K562 (cell line): ENCODE results near the gene TESK1. TPM values are rescaled to one million over a fixed set of nuclear protein-coding genes. Genes with fewer than 3 reads are reported as not detected.

Experiments
- ATAC-seq: fragments of 200-7000 bp; cut with Tn5 transposase; 3 replicates; pipeline ENCODE4 v1.9.1; 2020; ENCODE audit warnings: moderate library complexity
- BruUV-seq: library from RNA; stranded (reverse); fragments of 400-500 nt; replicated peaks from 2 replicates; lab custom pipeline; 2021; lab: Mats Ljungman, UMichigan
- CTCF ChIA-PET: fragments of 300-600 bp; formaldehyde crosslinking; extraction: SDS; loops from one replicate; lab custom pipeline; 2021; ENCODE audit warnings: low intra/inter-chr PET ratio; lab: Yijun Ruan, JAX
- POLR2A ChIA-PET: fragments of 300-600, 350-650 bp; sonication (Branson Sonifier 250); formaldehyde crosslinking; extraction: SDS; loops from one replicate; lab custom pipeline; 2021; ENCODE audit warnings: antibody characterized with exemption, inconsistent platforms; lab: Yijun Ruan, JAX
- DNase-seq, 4 experiments: peaks; one replicate each; pipeline versions ENCODE4 v3.0.0 to v3.0.0-alpha.2; 2011 to 2018; ENCODE audit warnings: low spot score in 3 of 4, mixed read lengths in 3 of 4; ENCODE audit errors: extremely low read depth in 1 of 4
- FAIRE-seq: peaks from 2 replicates; lab custom pipeline; 2011; peaks lifted over from hg19 to GRCh38; lab: Jason Lieb, UNC
- H2AFZ ChIP-seq: 2 replicates; pipeline ENCODE4 v1.6.0; 2011; ENCODE audit warnings: low read depth, low read length, control low read depth, inconsistent platforms
- H3K27ac ChIP-seq: fragments of 200-600 bp; 3 replicates; pipeline ENCODE4 v1.8.0; 2011; ENCODE audit warnings: low read depth, mild to moderate bottlenecking, control low read depth, inconsistent platforms, low read length, moderate library complexity, mixed read lengths; ENCODE audit errors: extremely low read depth
- H3K27me3 ChIP-seq, 2 experiments: fragments of 300-600 bp in 1 of 2; 2 replicates in 1 of 2; 3 replicates in 1 of 2; pipeline versions ENCODE4 v1.6.0 to v1.8.0; 2011; ENCODE audit warnings: inconsistent platforms in 2 of 2, low read length in 2 of 2, mild to moderate bottlenecking in 1 of 2, mixed read lengths in 1 of 2, moderate library complexity in 1 of 2; ENCODE audit not compliant: control insufficient read depth in 2 of 2, insufficient read depth in 2 of 2
- H3K36me3 ChIP-seq: fragments of 300-600 bp; 3 replicates; pipeline ENCODE4 v1.8.0; 2011; ENCODE audit warnings: mild to moderate bottlenecking, low read length, inconsistent platforms; ENCODE audit not compliant: control insufficient read depth, insufficient read depth
- H3K4me1 ChIP-seq, 2 experiments: fragments of 200-600 bp in 1 of 2; replicated peaks in 1 of 2; 2 replicates in 1 of 2; 3 replicates in 1 of 2; pipeline versions ENCODE4 v1.5.1 to v1.8.0; 2011; ENCODE audit warnings: inconsistent platforms in 2 of 2, low read length in 2 of 2, mild to moderate bottlenecking in 1 of 2, mixed read lengths in 1 of 2, moderate library complexity in 1 of 2; ENCODE audit not compliant: control insufficient read depth in 2 of 2, insufficient read depth in 2 of 2
- H3K4me2 ChIP-seq: 2 replicates; pipeline ENCODE4 v1.6.1; 2011; ENCODE audit warnings: low read length, control low read depth, inconsistent platforms, mixed read lengths; ENCODE audit not compliant: insufficient read depth
- H3K4me3 ChIP-seq: fragments of 200-600 bp; sonication (generic), shearing (Covaris generic); 2 replicates; pipeline ENCODE4 v1.5.1; 2016; ENCODE audit warnings: control low read depth, inconsistent platforms
- H3K79me2 ChIP-seq: fragments of 200-600 bp; 3 replicates; pipeline ENCODE4 v1.8.0; 2011; ENCODE audit warnings: low read length, inconsistent platforms; ENCODE audit not compliant: control insufficient read depth, insufficient read depth
- H3K9ac ChIP-seq, 2 experiments: 2 replicates each; pipeline versions ENCODE4 v1.6.0 to v1.6.1; 2011; ENCODE audit warnings: low read depth in 2 of 2, low read length in 2 of 2, control low read depth in 1 of 2, inconsistent platforms in 1 of 2, mild to moderate bottlenecking in 1 of 2, mixed read lengths in 1 of 2; ENCODE audit not compliant: insufficient read depth in 1 of 2
- H3K9me1 ChIP-seq: one replicate; pipeline ENCODE4 v1.6.0; 2011; ENCODE audit warnings: inconsistent platforms, mild to moderate bottlenecking, low read length, moderate library complexity; ENCODE audit not compliant: control insufficient read depth, insufficient read depth
- H3K9me3 ChIP-seq: replicated peaks from 2 replicates; pipeline ENCODE4 v1.5.1; 2011; ENCODE audit warnings: low read depth, low read length, inconsistent platforms; ENCODE audit not compliant: control insufficient read depth, insufficient read depth
- H4K20me1 ChIP-seq: replicated peaks from 2 replicates; pipeline ENCODE4 v1.6.1; 2011; ENCODE audit warnings: low read length, inconsistent platforms, mixed read lengths; ENCODE audit not compliant: control insufficient read depth, insufficient read depth
- LCOR ChIP-seq: sonication (generic); formaldehyde crosslinking; IDR thresholded peaks from 2 replicates; pipeline ENCODE4 v1.8.0; 2022; ENCODE audit warnings: mild to moderate bottlenecking, missing genetic modification reagents
- LEF1 ChIP-seq: fragments of 450-650 bp; IDR thresholded peaks from 2 replicates; pipeline ENCODE4 v1.6.1; 2016; ENCODE audit warnings: mild to moderate bottlenecking
- NR2C2 ChIP-seq, 2 experiments: fragments of 200-800 bp in 1 of 2; sonication (Bioruptor generic) in 1 of 2; sonication (generic) in 1 of 2; formaldehyde crosslinking in 1 of 2; IDR thresholded peaks; 2 replicates each; pipeline versions ENCODE4 v1.6.1 to v1.8.0; 2016 to 2022; ENCODE audit warnings: mild to moderate bottlenecking in 1 of 2, missing compliant biosample characterization in 1 of 2, missing genetic modification characterization in 1 of 2, missing genetic modification reagents in 1 of 2
- STAT5A ChIP-seq: IDR thresholded peaks from 2 replicates; pipeline ENCODE4 v1.6.1; 2012; ENCODE audit warnings: low read length, inconsistent platforms, borderline replicate concordance
- ZBTB43 ChIP-seq: sonication (generic); formaldehyde crosslinking; IDR thresholded peaks from 2 replicates; pipeline ENCODE4 v1.8.0; 2023; ENCODE audit warnings: mild to moderate bottlenecking, missing genetic modification reagents
- ZNF766 ChIP-seq: fragments of 200-800 bp; sonication (Bioruptor generic); conservative IDR thresholded peaks from 2 replicates; pipeline ENCODE4 v1.6.1; 2016; ENCODE audit warnings: missing genetic modification characterization, missing compliant biosample characterization
- WGBS: fragments of 100-300 bp; shearing (Covaris generic); methylation state at CpG from one replicate; pipeline ENCODE4 v1.1.6; 2016; ENCODE audit warnings: low coverage, mixed read lengths; ENCODE audit not compliant: insufficient coverage; ENCODE audit errors: missing lambda C conversion rate; 5-methylcytosine and 5-hydroxymethylcytosine counted together
- in situ Hi-C: fragments of 300-500 bp; cut with MboI; formaldehyde crosslinking; loops from 4 replicates; pipeline ENCODE4 v1.15.0; 2018; ENCODE audit warnings: inconsistent platforms, mixed read lengths
- intact Hi-C: fragments of 100-400 bp; cut with micrococcal nuclease; formaldehyde crosslinking; loops from 2 replicates; pipeline ENCODE4 v1.14.2; 2022
- polyA plus RNA-seq, 8 experiments: library from polyadenylated mRNA; depleted of rRNA in 4 of 8; stranded (reverse) in 5 of 8; unstranded in 3 of 8; fragments of >200 nt; fragmentation: Nextera tagmentation in 2 of 8; fragmentation: Illumina TruSeq in 1 of 8; extraction: Ambion mirVana in 2 of 8; extraction: Trizol in 1 of 8; gene quantifications; 2 replicates each; pipeline versions ENCODE4 v1.2.1 to v1.2.3, GENCODE V29; 2011 to 2014; ENCODE audit warnings: inconsistent platforms in 1 of 8, missing spikeins in 1 of 8
- total RNA-seq, 7 experiments: library from RNA; depleted of rRNA in 6 of 7; stranded (reverse); fragments of >200 nt in 6 of 7; fragmentation: Illumina TruSeq in 2 of 7; extraction: Trizol in 2 of 7; gene quantifications; 2 replicates each; pipeline versions ENCODE4 v1.2.1 to v1.2.3, GENCODE V29; 2011 to 2021; ENCODE audit warnings: low replicate concordance in 1 of 7
- TF ChIP-seq, protein P1 (sequence below): fragments of 250-450 bp; sonication (Bioruptor Pico); IDR thresholded peaks from 2 replicates; pipeline ENCODE4 v1.5.0; 2022; ENCODE audit warnings: mild to moderate bottlenecking

TESK1 gene
- total and polyA plus RNA-seq, 9 of the 15 experiments (the other 6 are each of a cell fraction or from before 2014, with no cell fraction given), result 0.07 to 10.4 (median 4.1) TPM

- H3K9ac ChIP-seq, result no peak overlapping the region
- ATAC-seq, result no peak
- no peaks in the 10 kb centered on the region for H4K20me1 ChIP-seq
- ChIA-PET POLR2A (no interaction called here), CTCF (no interaction called here)
- H3K79me2 ChIP-seq, result 0 out of 3 replicates have a peak, but pooled peaks cover 4% of the 10 kb centered on the region
- peaks cover 11% of the 10 kb centered on the region; the same call in 1 of the 3 replicates for H3K36me3 ChIP-seq
- peaks cover 2 to 21% of the 10 kb centered on the region in 2 experiments; a peak in 3 of 5 replicates for H3K4me1 ChIP-seq
- no peak overlapping the region for H3K4me2 ChIP-seq
- no peak for DNase-seq
- no peaks in the 10 kb centered on the region for H3K27me3 ChIP-seq
- H3K9me3 ChIP-seq, result no peaks in the 10 kb centered on the region
- no peak overlapping the region for H3K27ac ChIP-seq
- no peak overlapping the region for H2AFZ ChIP-seq
- no peak for FAIRE-seq
- TSS peak; percentile 54 for BruUV-seq
- H3K4me3 ChIP-seq, result no peak overlapping the region
- intact Hi-C loops, result no loop called here
- TF ChIP-seq LCOR (CRISPR knock-in tag), result no peak
- TF ChIP-seq STAT5A, result no peak
- TF ChIP-seq, protein P1, sequence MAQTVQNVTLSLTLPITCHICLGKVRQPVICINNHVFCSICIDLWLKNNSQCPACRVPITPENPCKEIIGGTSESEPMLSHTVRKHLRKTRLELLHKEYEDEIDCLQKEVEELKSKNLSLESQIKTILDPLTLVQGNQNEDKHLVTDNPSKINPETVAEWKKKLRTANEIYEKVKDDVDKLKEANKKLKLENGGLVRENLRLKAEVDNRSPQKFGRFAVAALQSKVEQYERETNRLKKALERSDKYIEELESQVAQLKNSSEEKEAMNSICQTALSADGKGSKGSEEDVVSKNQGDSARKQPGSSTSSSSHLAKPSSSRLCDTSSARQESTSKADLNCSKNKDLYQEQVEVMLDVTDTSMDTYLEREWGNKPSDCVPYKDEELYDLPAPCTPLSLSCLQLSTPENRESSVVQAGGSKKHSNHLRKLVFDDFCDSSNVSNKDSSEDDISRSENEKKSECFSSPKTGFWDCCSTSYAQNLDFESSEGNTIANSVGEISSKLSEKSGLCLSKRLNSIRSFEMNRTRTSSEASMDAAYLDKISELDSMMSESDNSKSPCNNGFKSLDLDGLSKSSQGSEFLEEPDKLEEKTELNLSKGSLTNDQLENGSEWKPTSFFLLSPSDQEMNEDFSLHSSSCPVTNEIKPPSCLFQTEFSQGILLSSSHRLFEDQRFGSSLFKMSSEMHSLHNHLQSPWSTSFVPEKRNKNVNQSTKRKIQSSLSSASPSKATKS, result no peak
- TF ChIP-seq NR2C2 (CRISPR knock-in tag; IDR thresholded peaks at IDR 0.05), result no peak
- TF ChIP-seq NR2C2 (tag; IDR thresholded peaks at IDR 0.05), result no peak
- TF ChIP-seq ZBTB43 (CRISPR knock-in tag), result no peak
- TF ChIP-seq LEF1, result no peak
- TF ChIP-seq ZNF766 (CRISPR knock-in tag), result no peak
- no peaks in the 10 kb centered on the region for H3K9me1 ChIP-seq
- 80% methylated on average over 3 of the region's 7 CpGs for WGBS
- in situ Hi-C loops, result loop anchor here (5.0 kb wide), 1 partner anchor 41 kb away; no protein-coding TSS in a partner anchor
These were observed 1.7 kb downstream of the TESK1 start for GRCh38 chr9:35606726-35607125.
